Esophagus muscularis mucosa (tissue), 3 donors: Measurements from ENCODE around the gene AQP12B.

Source experiments
- CTCF ChIP-seq, 3 experiments: fragments of 200-600 bp in 2 of 3; fragments of 450-650 bp in 1 of 3; sonication (generic) in 2 of 3; IDR thresholded peaks; one replicate each; pipeline ENCODE4 v1.5.1; 2017 to 2019; ENCODE audit warnings: antibody characterized with exemption in 3 of 3, mild to moderate bottlenecking in 2 of 3, moderate library complexity in 1 of 3
- POLR2A ChIP-seq: fragments of 450-650 bp; IDR thresholded peaks from one replicate; pipeline ENCODE4 v1.6.1; 2017; ENCODE audit warnings: antibody characterized with exemption, moderate library complexity, mild to moderate bottlenecking, low read depth

GRCh38 chr2:240645801-240646175 lies 36.9 kb downstream of the AQP12B start:
- TF ChIP-seq POLR2A (no peak), CTCF (IDR thresholded peaks at IDR 0.05) (no peak)
